Ascending aorta (tissue), 2 donors: ENCODE data around the gene GALNT18. TPM values are rescaled to one million over a fixed set of nuclear protein-coding genes. Genes with fewer than 3 reads are reported as not detected.

Experiments
- DNase-seq, 2 donors: peaks; one replicate each; pipeline ENCODE4 v3.0.0-alpha.2; 2019; ENCODE audit warnings: low spot score in 2 of 2
- H3K27ac ChIP-seq, 2 donors: fragments of 200-600 bp; sonication (generic); one replicate each; pipeline ENCODE4 v1.5.1; 2016 to 2017; ENCODE audit warnings: mild to moderate bottlenecking in 1 of 2
- H3K27me3 ChIP-seq: fragments of 200-600 bp; sonication (generic); one replicate; pipeline ENCODE4 v1.5.1; 2017
- H3K36me3 ChIP-seq, 2 donors: fragments of 200-600 bp; sonication (generic); one replicate each; pipeline ENCODE4 v1.5.1; 2016
- H3K4me1 ChIP-seq, 2 donors: fragments of 200-600 bp; sonication (generic); one replicate each; pipeline ENCODE4 v1.5.1; 2016 to 2017; ENCODE audit warnings: mild to moderate bottlenecking in 1 of 2
- H3K4me3 ChIP-seq, 2 donors: fragments of 200-600 bp; sonication (generic); one replicate each; pipeline ENCODE4 v1.5.1; 2016 to 2017; ENCODE audit warnings: mild to moderate bottlenecking in 1 of 2
- H3K9me3 ChIP-seq, 2 donors: fragments of 200-600 bp; sonication (generic); one replicate each; pipeline ENCODE4 v1.5.1; 2016
- intact Hi-C: fragments of 100-400 bp; cut with DNase I; formaldehyde crosslinking; loops from one replicate; pipeline ENCODE4 v1.15.1; 2023
- total RNA-seq: library from RNA; depleted of rRNA; stranded (reverse); fragments of >200 nt; gene quantifications from one replicate; pipeline ENCODE4 v1.1.0, GENCODE V29; 2016
- TF ChIP-seq, protein P1 (sequence below), 3 experiments: fragments of 200-600 bp in 2 of 3; fragments of 450-650 bp in 1 of 3; sonication (generic) in 2 of 3; IDR thresholded peaks; one replicate each; pipeline ENCODE4 v1.5.1; 2016 to 2019; ENCODE audit warnings: antibody characterized with exemption in 3 of 3, mild to moderate bottlenecking in 1 of 3, moderate library complexity in 1 of 3

GALNT18 gene
- total RNA-seq, 1 donor from 2014 or later = 53.5 TPM

DNA sequence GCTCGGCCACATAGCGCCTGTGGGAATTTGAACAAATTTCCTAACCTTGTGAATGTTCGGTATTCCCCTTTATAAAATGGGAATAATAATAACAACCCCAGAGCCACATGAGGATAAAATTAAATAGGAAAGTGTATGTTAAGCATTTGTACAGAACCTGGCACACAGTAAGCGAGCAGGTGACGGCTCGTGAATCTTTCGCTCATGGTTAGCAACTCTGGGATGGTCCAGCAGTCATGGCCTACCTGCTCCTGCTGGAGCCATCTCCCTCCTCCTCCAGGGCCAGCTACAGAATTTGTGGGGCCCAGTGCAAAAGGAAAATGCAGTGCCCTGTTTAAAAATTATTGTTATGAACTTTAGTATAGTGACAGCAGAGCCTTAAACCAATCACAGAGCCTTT is 180.3 kb downstream of the GALNT18 start:
- H3K9me3 ChIP-seq = no peaks in the 10 kb centered on the region

DNA sequence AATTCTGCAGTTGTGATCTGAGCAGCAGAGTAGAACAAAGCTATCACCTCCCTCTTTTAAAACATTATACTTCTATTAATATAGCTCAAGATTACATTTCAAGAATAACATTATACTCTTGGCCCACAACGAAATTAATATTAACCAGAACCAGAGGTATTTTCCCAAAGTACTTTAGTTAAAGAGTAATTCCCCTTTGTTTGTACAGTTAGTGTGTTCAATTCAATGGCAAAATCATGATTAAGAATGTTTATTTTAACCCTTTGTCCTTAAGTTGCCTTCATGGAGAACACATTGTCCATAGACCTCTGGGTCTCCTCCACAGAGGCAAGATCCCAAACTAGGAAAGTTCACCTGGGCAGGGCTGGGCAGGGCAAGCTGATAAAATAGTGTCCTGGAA is 180.7 kb downstream of the GALNT18 start:
- Histone ChIP-seq H3K27me3 (no peaks in the 10 kb centered on the region), H3K4me1 (peaks cover 4 to 19% of the 10 kb centered on the region in 2 donors), H3K27ac (no peak overlapping the region), H3K4me3 (no peak overlapping the region), H3K9me3 (no peaks in the 10 kb centered on the region), H3K36me3 (no peaks in the 10 kb centered on the region)
- TF ChIP-seq, protein P1, sequence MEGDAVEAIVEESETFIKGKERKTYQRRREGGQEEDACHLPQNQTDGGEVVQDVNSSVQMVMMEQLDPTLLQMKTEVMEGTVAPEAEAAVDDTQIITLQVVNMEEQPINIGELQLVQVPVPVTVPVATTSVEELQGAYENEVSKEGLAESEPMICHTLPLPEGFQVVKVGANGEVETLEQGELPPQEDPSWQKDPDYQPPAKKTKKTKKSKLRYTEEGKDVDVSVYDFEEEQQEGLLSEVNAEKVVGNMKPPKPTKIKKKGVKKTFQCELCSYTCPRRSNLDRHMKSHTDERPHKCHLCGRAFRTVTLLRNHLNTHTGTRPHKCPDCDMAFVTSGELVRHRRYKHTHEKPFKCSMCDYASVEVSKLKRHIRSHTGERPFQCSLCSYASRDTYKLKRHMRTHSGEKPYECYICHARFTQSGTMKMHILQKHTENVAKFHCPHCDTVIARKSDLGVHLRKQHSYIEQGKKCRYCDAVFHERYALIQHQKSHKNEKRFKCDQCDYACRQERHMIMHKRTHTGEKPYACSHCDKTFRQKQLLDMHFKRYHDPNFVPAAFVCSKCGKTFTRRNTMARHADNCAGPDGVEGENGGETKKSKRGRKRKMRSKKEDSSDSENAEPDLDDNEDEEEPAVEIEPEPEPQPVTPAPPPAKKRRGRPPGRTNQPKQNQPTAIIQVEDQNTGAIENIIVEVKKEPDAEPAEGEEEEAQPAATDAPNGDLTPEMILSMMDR (IDR thresholded peaks at IDR 0.05) = no peak
- intact Hi-C loops = no loop called here
- no peak for DNase-seq

More for the DNA sequence above, 180.3 kb downstream of the GALNT18 start:
- Histone ChIP-seq H3K4me3 (no peak overlapping the region), H3K27ac (no peak overlapping the region), H3K27me3 (no peaks in the 10 kb centered on the region), H3K36me3 (no peaks in the 10 kb centered on the region), H3K4me1 (peaks cover 4 to 19% of the 10 kb centered on the region in 2 donors)
- intact Hi-C loops = no loop called here
- no peak for DNase-seq
- TF ChIP-seq, protein P1 (IDR thresholded peaks at IDR 0.05) = no peak

DNA sequence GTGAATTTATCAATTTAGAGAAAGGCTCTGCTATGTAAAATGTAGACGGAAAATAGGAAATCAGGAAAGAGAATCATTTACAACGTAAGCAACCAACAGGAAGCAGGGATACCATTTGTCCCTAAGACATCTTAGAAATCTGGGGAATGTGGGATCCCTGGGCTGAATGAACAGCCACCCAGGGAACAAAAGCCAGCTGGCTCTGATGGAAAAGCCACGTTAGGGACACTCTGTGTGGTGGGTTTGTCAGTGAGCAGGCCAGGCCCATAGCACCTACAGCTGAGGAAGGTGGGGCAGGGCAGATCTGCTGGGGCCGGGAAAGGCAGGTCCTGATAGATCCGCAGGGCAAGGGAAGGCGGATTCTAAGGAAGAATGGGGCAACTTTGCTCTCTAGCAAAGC is 181.7 kb downstream of the GALNT18 start:
- H3K27ac ChIP-seq = no peak overlapping the region
- no peaks in the 10 kb centered on the region for H3K36me3 ChIP-seq
- intact Hi-C loops = no loop called here
- no peaks in the 10 kb centered on the region for H3K9me3 ChIP-seq
- TF ChIP-seq, protein P1 (IDR thresholded peaks at IDR 0.05) = no peak
- H3K27me3 ChIP-seq = no peaks in the 10 kb centered on the region
- H3K4me1 ChIP-seq = peaks cover 4 to 19% of the 10 kb centered on the region in 2 donors
- no peak overlapping the region for H3K4me3 ChIP-seq
- no peak for DNase-seq

DNA sequence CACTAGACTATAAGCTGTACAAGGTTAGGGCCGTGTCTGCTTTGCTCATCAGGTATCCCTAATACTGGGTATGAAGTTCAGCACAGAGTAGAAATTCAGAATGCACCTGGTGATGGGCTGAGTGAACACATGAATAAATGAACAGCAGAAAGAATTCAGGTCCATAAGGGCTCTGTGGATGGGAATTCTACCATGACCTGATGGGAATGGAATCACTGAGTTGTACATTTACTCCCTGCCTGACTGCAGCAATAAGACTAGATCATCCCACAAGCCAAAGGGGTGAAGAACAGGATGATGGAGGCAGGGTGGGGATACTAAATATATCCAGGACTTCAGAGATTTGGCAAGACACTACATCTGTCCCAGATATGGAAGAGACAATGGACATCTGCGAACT is 182.2 kb downstream of the GALNT18 start:
- intact Hi-C loops = no loop called here
- H3K9me3 ChIP-seq = no peaks in the 10 kb centered on the region
- H3K27me3 ChIP-seq = no peaks in the 10 kb centered on the region
- H3K4me3 ChIP-seq = no peak overlapping the region
- no peak for DNase-seq
- TF ChIP-seq, protein P1 (IDR thresholded peaks at IDR 0.05) = no peak
- no peak overlapping the region for H3K27ac ChIP-seq
- peaks cover 4 to 13% of the 10 kb centered on the region in 2 donors for H3K4me1 ChIP-seq
- no peaks in the 10 kb centered on the region for H3K36me3 ChIP-seq

DNA sequence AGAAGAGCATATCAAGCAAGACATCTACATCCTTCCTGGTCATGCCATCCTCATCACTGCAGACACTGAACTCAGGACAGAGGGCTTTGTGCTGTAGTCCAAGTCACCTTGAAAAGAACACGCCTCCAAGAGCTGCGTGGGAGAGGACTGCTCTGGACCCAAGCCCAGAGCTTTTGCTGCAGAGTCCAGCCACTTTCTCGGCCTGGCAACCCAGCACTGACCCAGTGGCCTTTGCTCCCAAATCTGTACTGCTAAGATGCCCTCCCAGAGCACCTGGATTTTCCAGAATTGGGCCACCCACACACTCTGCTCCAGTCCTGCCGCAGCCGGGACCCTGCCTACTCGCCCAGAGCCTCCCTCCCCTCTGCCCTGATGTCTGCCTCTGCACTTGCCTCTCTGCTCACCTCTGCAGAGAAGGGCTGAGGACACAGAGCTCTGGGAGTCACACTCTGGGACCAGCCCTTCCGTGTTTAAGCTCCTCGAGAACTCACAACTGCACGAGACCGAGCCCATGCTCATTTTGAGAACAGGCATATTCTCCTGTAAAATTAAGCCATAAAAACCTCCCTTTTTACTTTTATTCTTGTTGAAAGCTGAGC is 185.0 kb downstream of the GALNT18 start:
- intact Hi-C loops = no loop called here
- peaks cover 0 to 6% of the 10 kb centered on the region in 2 donors for H3K4me1 ChIP-seq

More for the DNA sequence above, 185.0 kb downstream of the GALNT18 start:
- TF ChIP-seq, protein P1 (IDR thresholded peaks at IDR 0.05) = no peak
- H3K27ac ChIP-seq = no peak overlapping the region
- no peak for DNase-seq
- H3K36me3 ChIP-seq = peaks cover 0 to 7% of the 10 kb centered on the region in 2 donors
- H3K27me3 ChIP-seq = no peaks in the 10 kb centered on the region
- no peaks in the 10 kb centered on the region for H3K9me3 ChIP-seq
- no peak overlapping the region for H3K4me3 ChIP-seq
